Measurements from ENCODE around the gene KRT23.

DNA sequence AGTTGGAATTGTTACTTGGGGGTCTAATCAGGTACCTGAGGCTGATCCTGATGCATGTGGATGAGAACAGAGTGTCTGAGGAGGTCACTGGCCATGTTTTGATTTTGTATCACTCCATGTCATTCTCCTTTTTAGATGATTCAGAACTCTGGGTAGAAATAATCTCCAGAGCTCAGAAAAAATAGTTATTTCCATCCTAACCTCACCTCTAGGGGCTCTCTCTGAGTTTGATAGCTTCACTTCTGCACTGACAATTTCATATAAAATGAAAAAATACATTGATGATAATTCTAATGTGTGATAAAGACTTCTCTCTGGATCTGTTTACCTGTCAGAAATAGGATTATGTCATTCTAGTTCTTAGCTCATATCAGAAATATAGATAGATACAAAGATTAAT lies 64.2 kb downstream of the KRT23 start:
- no peak for TF ChIP-seq GATA2 (IDR thresholded peaks at IDR 0.05; ENCODE audit: low read depth, low read length)
- TF ChIP-seq GATA3 (IDR thresholded peaks at IDR 0.05; ENCODE audit: low read depth, low read length): no peak

Data from SH-SY5Y (cell line).